Thyroid gland (tissue), 4 donors: ENCODE data around the gene SIGLEC1.

ENCODE experiments used
- CTCF ChIP-seq, 6 experiments: fragments of 200-600 bp in 3 of 6; fragments of 450-650 bp in 3 of 6; sonication (generic) in 3 of 6; IDR thresholded peaks; one replicate each; pipeline ENCODE4 v1.5.1; 2016 to 2019; ENCODE audit warnings: antibody characterized with exemption in 6 of 6, mild to moderate bottlenecking in 2 of 6, inconsistent platforms in 1 of 6, moderate library complexity in 1 of 6
- POLR2A ChIP-seq, 2 donors: fragments of 450-650 bp; IDR thresholded peaks; one replicate each; pipeline ENCODE4 v1.6.1; 2017; ENCODE audit warnings: antibody characterized with exemption in 2 of 2, mild to moderate bottlenecking in 2 of 2, moderate library complexity in 1 of 2

GRCh38 chr20:3738111-3739053 is 26.0 kb upstream of the SIGLEC1 start:
- TF ChIP-seq CTCF (IDR thresholded peaks at IDR 0.05): no peak
- no peak for TF ChIP-seq POLR2A (IDR thresholded peaks at IDR 0.05)
